Neuronal stem cell (in vitro differentiated cells): Measurements from ENCODE around the gene PIGN.
A peak's percentile ranks its signal among the peaks of the same experiment; 100 is the strongest.

Source experiments
- DNase-seq: peaks from one replicate; pipeline ENCODE4 v3.0.0-alpha.2; 2013; ENCODE audit warnings: low spot score
- H2AFZ ChIP-seq: one replicate; pipeline ENCODE4 v1.6.1; 2013; ENCODE audit warnings: mild to moderate bottlenecking, low read length, inconsistent platforms
- H2AK5ac ChIP-seq: 2 replicates; pipeline ENCODE4 v1.6.1; 2013; ENCODE audit warnings: low read depth, mild to moderate bottlenecking, inconsistent platforms, low read length, moderate library complexity, mixed read lengths
- H2BK120ac ChIP-seq: 2 replicates; pipeline ENCODE4 v1.6.1; 2013; ENCODE audit warnings: low read depth, mild to moderate bottlenecking, inconsistent platforms, low read length, moderate library complexity, mixed read lengths
- H2BK12ac ChIP-seq: one replicate; pipeline ENCODE4 v1.6.1; 2013; ENCODE audit warnings: low read length, inconsistent platforms
- H2BK15ac ChIP-seq: 2 replicates; pipeline ENCODE4 v1.6.1; 2013; ENCODE audit warnings: mild to moderate bottlenecking, low read length, inconsistent platforms, mixed read lengths
- H2BK5ac ChIP-seq: one replicate; pipeline ENCODE4 v1.6.1; 2013; ENCODE audit warnings: inconsistent platforms, mild to moderate bottlenecking, low read length, moderate library complexity
- H3K14ac ChIP-seq: one replicate; pipeline ENCODE4 v1.6.1; 2013; ENCODE audit warnings: low read length, inconsistent platforms
- H3K18ac ChIP-seq: 2 replicates; pipeline ENCODE4 v1.6.1; 2013; ENCODE audit warnings: low read length, inconsistent platforms
- H3K23ac ChIP-seq: 2 replicates; pipeline ENCODE4 v1.6.1; 2013; ENCODE audit warnings: low read depth, mild to moderate bottlenecking, mixed read lengths, low read length, inconsistent platforms; ENCODE audit not compliant: poor library complexity
- H3K27ac ChIP-seq: replicated peaks from 3 replicates; pipeline ENCODE4 v1.5.1; 2013; ENCODE audit warnings: low read length, inconsistent platforms
- H3K27me3 ChIP-seq, 3 experiments: 2 replicates each; pipeline ENCODE4 v1.6.1; 2013; ENCODE audit warnings: low read length in 3 of 3, mild to moderate bottlenecking in 2 of 3, inconsistent platforms in 1 of 3, low read depth in 1 of 3, mixed read lengths in 1 of 3, moderate library complexity in 1 of 3; ENCODE audit not compliant: control insufficient read depth in 3 of 3, insufficient read depth in 3 of 3
- H3K36me3 ChIP-seq, 2 donors: replicated peaks in 1 of 2; 2 replicates each; pipeline ENCODE4 v1.6.1; 2013; ENCODE audit warnings: low read length in 2 of 2; ENCODE audit not compliant: control insufficient read depth in 2 of 2, insufficient read depth in 2 of 2
- H3K4ac ChIP-seq: 2 replicates; pipeline ENCODE4 v1.6.1; 2013; ENCODE audit warnings: inconsistent platforms, mild to moderate bottlenecking, low read length, moderate library complexity
- H3K4me1 ChIP-seq, 2 donors: 1 replicate in 1 of 2; 2 replicates in 1 of 2; pipeline ENCODE4 v1.6.1; 2013; ENCODE audit warnings: low read length in 2 of 2, low read depth in 1 of 2; ENCODE audit not compliant: control insufficient read depth in 2 of 2, insufficient read depth in 1 of 2
- H3K4me2 ChIP-seq: one replicate; pipeline ENCODE4 v1.6.1; 2013; ENCODE audit warnings: mild to moderate bottlenecking, low read length, inconsistent platforms; ENCODE audit not compliant: insufficient read depth, poor library complexity, severe bottlenecking
- H3K4me3 ChIP-seq, 2 donors: 2 replicates each; pipeline ENCODE4 v1.5.1; 2013; ENCODE audit warnings: low read length in 2 of 2, mild to moderate bottlenecking in 2 of 2, inconsistent platforms in 1 of 2, moderate library complexity in 1 of 2
- H3K79me1 ChIP-seq: one replicate; pipeline ENCODE4 v1.6.1; 2013; ENCODE audit warnings: low read depth, mild to moderate bottlenecking, inconsistent platforms, low read length, moderate library complexity
- H3K9ac ChIP-seq: one replicate; pipeline ENCODE4 v1.6.1; 2013; ENCODE audit warnings: mild to moderate bottlenecking, low read depth, low read length, inconsistent platforms; ENCODE audit not compliant: poor library complexity
- H3K9me3 ChIP-seq, 2 donors: replicated peaks in 1 of 2; 2 replicates each; pipeline versions ENCODE3 to v1.6.1; 2013; ENCODE audit warnings: low read length in 2 of 2, mild to moderate bottlenecking in 2 of 2, inconsistent platforms in 1 of 2, low read depth in 1 of 2, mixed read lengths in 1 of 2, moderate library complexity in 1 of 2; ENCODE audit not compliant: control insufficient read depth in 2 of 2, insufficient read depth in 1 of 2
- H4K8ac ChIP-seq: one replicate; pipeline ENCODE4 v1.6.1; 2013; ENCODE audit warnings: low read depth, mild to moderate bottlenecking, inconsistent platforms, low read length, moderate library complexity
- H4K91ac ChIP-seq: one replicate; pipeline ENCODE4 v1.6.1; 2013; ENCODE audit warnings: low read length, low read depth, mild to moderate bottlenecking, inconsistent platforms; ENCODE audit not compliant: poor library complexity
- WGBS, 2 donors: extraction: QIAGEN DNeasy Blood & Tissue Kit; methylation state at CpG; one replicate each; pipeline ENCODE4 v1.1.7; 2013; ENCODE audit warnings: missing lambda C conversion rate in 2 of 2, mixed read lengths in 1 of 2; ENCODE audit not compliant: insufficient read length in 2 of 2, insufficient replicate concordance in 1 of 2; ENCODE audit errors: extremely low coverage in 2 of 2; 5-methylcytosine and 5-hydroxymethylcytosine counted together

The PIGN gene

DNA sequence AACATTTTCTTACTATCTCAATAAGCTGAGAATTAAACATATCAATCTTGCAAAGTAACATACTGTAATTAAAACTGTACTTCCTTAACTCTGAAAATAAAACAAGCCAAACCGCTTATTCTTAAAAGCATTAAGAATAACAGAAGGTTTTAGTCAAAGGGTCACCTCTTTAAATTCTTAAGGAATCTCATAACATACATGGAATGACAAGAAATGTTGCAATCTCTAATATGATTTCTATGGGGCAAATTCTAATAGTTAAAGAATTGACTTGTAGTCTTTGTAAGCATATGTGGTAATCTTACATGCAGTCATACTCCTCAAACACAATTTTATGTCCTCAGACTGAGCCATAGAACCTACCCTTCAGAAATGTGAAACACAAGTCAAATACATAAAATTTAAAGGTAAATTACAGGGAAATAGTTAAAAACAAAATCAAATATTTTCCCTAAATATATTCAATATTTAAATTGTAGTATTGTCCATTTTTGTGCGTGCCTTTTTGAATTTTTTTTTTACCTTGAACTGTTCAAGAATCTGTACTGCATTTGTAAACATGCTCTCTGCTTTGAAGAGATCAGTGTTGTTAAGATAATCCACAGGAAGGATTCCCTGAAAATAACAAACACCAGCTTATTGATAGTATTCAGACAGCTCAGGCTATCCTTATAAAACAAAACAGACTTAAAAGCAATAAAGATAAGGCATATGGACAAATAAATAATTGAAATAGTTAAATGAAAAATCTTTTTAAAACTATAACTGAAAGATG, 48.2 kb downstream of the PIGN start:
- Histone ChIP-seq H3K9ac (no peak overlapping the region), H2BK12ac (no peak overlapping the region), H4K91ac (no peak overlapping the region), H3K4me2 (no peak overlapping the region), H3K14ac (no peak overlapping the region), H3K36me3 (peaks cover 3 to 33% of the 10 kb centered on the region in 2 donors), H2AFZ (no peak overlapping the region), H3K4ac (no peak overlapping the region), H3K4me1 (peaks cover 0 to 4% of the 10 kb centered on the region in 2 donors), H2AK5ac (no peak overlapping the region), H2BK120ac (no peak overlapping the region), H3K79me1 (no peaks in the 10 kb centered on the region), H2BK5ac (no peak overlapping the region), H3K4me3 (no peak overlapping the region), H3K27me3 (no peaks in the 10 kb centered on the region), H3K9me3 (no peaks in the 10 kb centered on the region), H2BK15ac (no peak overlapping the region), H3K18ac (no peak overlapping the region), H4K8ac (no peak overlapping the region), H3K27ac (no peak overlapping the region), H3K23ac (no peak overlapping the region)
- DNase-seq, result no peak
- no CpG with 5 or more reads among the region's 2 CpGs for WGBS, 2 donors

- Histone ChIP-seq H3K36me3 (no peaks in the 10 kb centered on the region), H3K9ac (no peak overlapping the region), H3K14ac (no peak overlapping the region), H2BK15ac (no peak overlapping the region), H2AFZ (no peak overlapping the region), H3K79me1 (no peaks in the 10 kb centered on the region), H3K4me1 (peaks cover 0 to 4% of the 10 kb centered on the region in 2 donors), H3K27ac (no peak overlapping the region), H2BK120ac (no peak overlapping the region), H2AK5ac (no peak overlapping the region), H2BK5ac (no peak overlapping the region), H3K27me3 (no peaks in the 10 kb centered on the region), H3K4ac (no peak overlapping the region), H3K4me2 (no peak overlapping the region), H3K23ac (no peak overlapping the region), H2BK12ac (no peak overlapping the region), H4K91ac (no peak overlapping the region), H4K8ac (no peak overlapping the region), H3K18ac (no peak overlapping the region), H3K9me3 (no peaks in the 10 kb centered on the region), H3K4me3 (no peak overlapping the region)
- no CpG with 5 or more reads among the region's 2 CpGs for WGBS, 2 donors
- peak; percentile 58 for DNase-seq
Observed at GRCh38 chr18:62131301-62131909, 55.5 kb downstream of the PIGN start.

DNA sequence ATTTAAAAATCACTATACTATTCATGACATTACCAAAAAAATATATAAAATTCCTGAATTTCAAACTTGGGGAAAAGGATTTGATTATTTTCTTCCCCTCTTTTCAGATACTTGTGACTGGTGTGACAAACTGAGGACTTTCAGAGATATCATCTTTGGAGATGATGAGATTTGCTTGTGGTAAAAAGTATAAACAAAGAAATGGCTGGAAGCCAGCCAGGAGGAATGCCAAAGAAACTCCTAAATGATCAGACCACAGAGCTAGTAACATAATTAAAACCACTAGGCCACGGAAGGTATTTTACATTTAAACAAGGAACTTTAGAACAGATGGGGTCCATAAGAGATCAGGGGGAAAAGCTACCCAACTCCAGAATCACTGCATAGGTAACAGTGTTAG, 58.7 kb downstream of the PIGN start:
- DNase-seq, result no peak
- no peak overlapping the region for H3K4me3 ChIP-seq
- H2BK12ac ChIP-seq, result no peak overlapping the region
- no peak overlapping the region for H3K18ac ChIP-seq
- no peak overlapping the region for H2BK15ac ChIP-seq
- H2AFZ ChIP-seq, result no peak overlapping the region
- H3K14ac ChIP-seq, result no peak overlapping the region
- no peaks in the 10 kb centered on the region for H3K79me1 ChIP-seq
- no peak overlapping the region for H3K23ac ChIP-seq
- no peak overlapping the region for H2BK120ac ChIP-seq
- H3K9me3 ChIP-seq, result no peaks in the 10 kb centered on the region
- H3K4me2 ChIP-seq, result no peak overlapping the region
- no peak overlapping the region for H2BK5ac ChIP-seq
- H4K91ac ChIP-seq, result no peak overlapping the region
- no peak overlapping the region for H3K9ac ChIP-seq
- H3K36me3 ChIP-seq, result no peaks in the 10 kb centered on the region
- H3K27me3 ChIP-seq, result no peaks in the 10 kb centered on the region
- no peak overlapping the region for H3K27ac ChIP-seq
- no peak overlapping the region for H4K8ac ChIP-seq
- no peak overlapping the region for H2AK5ac ChIP-seq
- H3K4ac ChIP-seq, result no peak overlapping the region
- no peaks in the 10 kb centered on the region for H3K4me1 ChIP-seq
- no CpG with 5 or more reads among the region's 1 CpG for WGBS, 2 donors

DNA sequence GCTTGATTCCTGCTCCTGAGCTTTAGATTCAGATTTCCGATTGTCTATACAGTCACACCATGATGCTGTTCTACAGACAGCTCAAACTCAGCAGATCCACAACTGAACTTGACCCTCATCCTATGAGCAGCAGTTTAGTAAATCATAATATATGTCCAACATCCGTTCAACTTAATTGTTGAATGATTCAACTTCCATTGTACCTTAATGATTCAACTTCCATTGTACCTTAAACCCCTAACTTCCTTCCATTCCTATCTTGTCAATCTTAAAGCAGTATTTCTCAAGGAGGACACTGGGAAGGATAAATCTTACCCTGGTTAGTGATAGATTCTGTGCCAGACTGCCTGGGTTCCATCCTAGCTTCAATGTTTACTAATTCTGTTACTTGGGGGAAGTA, 60.1 kb downstream of the PIGN start:
- Histone ChIP-seq H4K8ac (no peak overlapping the region), H3K4ac (no peak overlapping the region), H3K27ac (no peak overlapping the region), H3K27me3 (no peaks in the 10 kb centered on the region), H2BK15ac (no peak overlapping the region), H2AFZ (no peak overlapping the region), H3K4me3 (no peak overlapping the region), H3K79me1 (no peaks in the 10 kb centered on the region), H3K9me3 (no peaks in the 10 kb centered on the region), H2BK5ac (no peak overlapping the region), H3K4me2 (no peak overlapping the region), H3K18ac (no peak overlapping the region), H3K4me1 (no peaks in the 10 kb centered on the region), H3K14ac (no peak overlapping the region), H2BK120ac (no peak overlapping the region), H3K36me3 (no peaks in the 10 kb centered on the region), H3K9ac (no peak overlapping the region), H3K23ac (no peak overlapping the region), H2AK5ac (no peak overlapping the region), H4K91ac (no peak overlapping the region), H2BK12ac (no peak overlapping the region)
- no peak for DNase-seq
- no CpG with 5 or more reads among the region's 2 CpGs for WGBS, 2 donors
